ENCODE measurements around the gene INHBE. TPM values are rescaled to one million over a fixed set of nuclear protein-coding genes. Genes with fewer than 3 reads are reported as not detected.

Gene INHBE
- total and polyA plus RNA-seq, 2 experiments from 2014 or later: 0.23 to 0.74 TPM

- DNase-seq (ENCODE audit: low read depth in 1 of 2, low spot score in 1 of 2): peak; percentile 54 to 75
- Histone ChIP-seq H3K9me3 (ENCODE audit: low read depth) (no peaks in the 10 kb centered on the region), H3K4me1 (ENCODE audit: low read depth) (peaks cover 25% of the 10 kb centered on the region), H3K4me3 (no peak overlapping the region), H3K36me3 (no peaks in the 10 kb centered on the region), H3K27me3 (peaks cover 7% of the 10 kb centered on the region), H3K27ac (no peak overlapping the region)
- peak; percentile 67 for TF ChIP-seq CTCF (IDR thresholded peaks at IDR 0.05; ENCODE audit: low read depth, low read length)
Measured at GRCh38 chr12:57456145-57456700, 1.1 kb downstream of the INHBE start.

GRCh38 chr12:57456737-57457490 lies 1.8 kb downstream of the INHBE start:
- TF ChIP-seq CTCF (IDR thresholded peaks at IDR 0.05; ENCODE audit: low read depth, low read length): no peak
- Histone ChIP-seq H3K9me3 (ENCODE audit: low read depth) (no peaks in the 10 kb centered on the region), H3K36me3 (no peaks in the 10 kb centered on the region), H3K27ac (no peak overlapping the region), H3K4me1 (ENCODE audit: low read depth) (peaks cover 18% of the 10 kb centered on the region), H3K4me3 (no peak overlapping the region), H3K27me3 (peaks cover 7% of the 10 kb centered on the region)
- no peak for DNase-seq (ENCODE audit: low read depth in 1 of 2, low spot score in 1 of 2)

- no peak overlapping the region for H3K27ac ChIP-seq
- H3K27me3 ChIP-seq: peaks cover 7% of the 10 kb centered on the region
- peaks cover 13% of the 10 kb centered on the region for H3K4me1 ChIP-seq (ENCODE audit: low read depth)
- H3K36me3 ChIP-seq: no peaks in the 10 kb centered on the region
- H3K4me3 ChIP-seq: peak overlapping the region; percentile 43
- no peak for DNase-seq (ENCODE audit: low read depth in 1 of 2, low spot score in 1 of 2)
- no peak for TF ChIP-seq CTCF (IDR thresholded peaks at IDR 0.05; ENCODE audit: low read depth, low read length)
- H3K9me3 ChIP-seq (ENCODE audit: low read depth): no peaks in the 10 kb centered on the region
Measured at GRCh38 chr12:57458665-57459054, 3.6 kb downstream of the INHBE start.

GRCh38 chr12:57459055-57459749 lies 4.1 kb downstream of the INHBE start:
- H3K4me3 ChIP-seq: peak overlapping the region; percentile 43
- peak; percentile 89 for TF ChIP-seq CTCF (IDR thresholded peaks at IDR 0.05; ENCODE audit: low read depth, low read length)
- peaks cover 13% of the 10 kb centered on the region for H3K4me1 ChIP-seq (ENCODE audit: low read depth)
- peak; percentile 96 to 98 for DNase-seq (ENCODE audit: low read depth in 1 of 2, low spot score in 1 of 2)
- no peaks in the 10 kb centered on the region for H3K36me3 ChIP-seq
- no peaks in the 10 kb centered on the region for H3K9me3 ChIP-seq (ENCODE audit: low read depth)
- peaks cover 7% of the 10 kb centered on the region for H3K27me3 ChIP-seq
- H3K27ac ChIP-seq: no peak overlapping the region

GRCh38 chr12:57459750-57460467 lies 4.8 kb downstream of the INHBE start, which contains the start of gene GLI1:
Gene GLI1, plus strand, starts transcription at chr12:57459785. Its CDS starts 3,907 bp downstream, at chr12:57463692.
- TF ChIP-seq CTCF (IDR thresholded peaks at IDR 0.05; ENCODE audit: low read depth, low read length): no peak
- H3K4me1 ChIP-seq (ENCODE audit: low read depth): peaks cover 12% of the 10 kb centered on the region
- no peak within 1 kb of the TSS for H3K27ac ChIP-seq
- H3K36me3 ChIP-seq: no peaks in the 10 kb centered on the region
- DNase-seq (ENCODE audit: low read depth in 1 of 2, low spot score in 1 of 2): peak in 1 of 2 donors; percentile 73
- H3K9me3 ChIP-seq (ENCODE audit: low read depth): no peaks in the 10 kb centered on the region
- H3K27me3 ChIP-seq: peaks cover 7% of the 10 kb centered on the region
- peak within 1 kb of the TSS; percentile 43 for H3K4me3 ChIP-seq
